Measurements from ENCODE around the gene FAM98A.

Gene FAM98A

GRCh38 chr2:33599175-33599942 is at the start of gene FAM98A:
TSS of gene FAM98A (minus strand) at chr2:33599299. CDS start at chr2:33599221, 78 bp downstream.
- DNase-seq, result peak; percentile 99

- no peak for DNase-seq
Measured at GRCh38 chr2:33645861-33646260, 46.8 kb upstream of the FAM98A start.

- no peak for DNase-seq
Measured at GRCh38 chr2:33644215-33644614, 45.1 kb upstream of the FAM98A start.

GRCh38 chr2:33636001-33636400 is 36.9 kb upstream of the FAM98A start:
- DNase-seq, result no peak

- DNase-seq, result no peak
Measured at GRCh38 chr2:33634261-33634910, 35.3 kb upstream of the FAM98A start.

GRCh38 chr2:33633315-33633714 is 34.2 kb upstream of the FAM98A start:
- DNase-seq, result no peak

GRCh38 chr2:33632831-33633230 is 33.7 kb upstream of the FAM98A start:
- no peak for DNase-seq

GRCh38 chr2:33628031-33628827 is 29.1 kb upstream of the FAM98A start:
- DNase-seq, result no peak

GRCh38 chr2:33619028-33619427 is 19.9 kb upstream of the FAM98A start:
- no peak for DNase-seq

GRCh38 chr2:33617989-33618388 is 18.9 kb upstream of the FAM98A start:
- no peak for DNase-seq

GRCh38 chr2:33617401-33617800 is 18.3 kb upstream of the FAM98A start:
- no peak for DNase-seq

- no peak for DNase-seq
Measured at GRCh38 chr2:33616873-33617272, 17.8 kb upstream of the FAM98A start.

- no peak for DNase-seq
Measured at GRCh38 chr2:33614190-33614589, 15.1 kb upstream of the FAM98A start.

- DNase-seq, result no peak
Measured at GRCh38 chr2:33607905-33608304, 8.8 kb upstream of the FAM98A start.

GRCh38 chr2:33607251-33607721 is 8.2 kb upstream of the FAM98A start:
- DNase-seq, result no peak

GRCh38 chr2:33606622-33607021 is 7.5 kb upstream of the FAM98A start:
- no peak for DNase-seq

- DNase-seq, result no peak
Measured at GRCh38 chr2:33606100-33606499, 7.0 kb upstream of the FAM98A start.

- no peak for DNase-seq
Measured at GRCh38 chr2:33605056-33605455, 6.0 kb upstream of the FAM98A start.

GRCh38 chr2:33603416-33603815 is 4.3 kb upstream of the FAM98A start:
- no peak for DNase-seq

- DNase-seq, result no peak
Measured at GRCh38 chr2:33602201-33602830, 3.2 kb upstream of the FAM98A start.

- DNase-seq, result no peak
Measured at GRCh38 chr2:33599943-33600192, 769 bp upstream of the FAM98A start.

- peak in 1 of 2 experiments; percentile 21 for DNase-seq
Measured at GRCh38 chr2:33598561-33599174, 431 bp downstream of the FAM98A start.

- DNase-seq, result no peak
Measured at GRCh38 chr2:33597026-33597425, 2.1 kb downstream of the FAM98A start.
